Tongue (tissue), 2 donors: ENCODE measurements around the gene WDR70. TPM values are rescaled to one million over a fixed set of nuclear protein-coding genes. Genes with fewer than 3 reads are reported as not detected.
"Not testable (repeated sequence)": the region's sequence is repeated elsewhere in the genome, so short reads cannot be mapped to it uniquely, and the experiment has no call there.

Experiments used
- DNase-seq: peaks from one replicate; pipeline ENCODE4 v3.0.0-alpha.2; 2015
- total RNA-seq: library from RNA; depleted of rRNA; stranded (reverse); fragments of >200 nt; gene quantifications from one replicate; pipeline ENCODE4 v1.2.3, GENCODE V29; 2014

Gene WDR70
- total RNA-seq, 1 donor from 2014 or later = 48.6 TPM

DNA sequence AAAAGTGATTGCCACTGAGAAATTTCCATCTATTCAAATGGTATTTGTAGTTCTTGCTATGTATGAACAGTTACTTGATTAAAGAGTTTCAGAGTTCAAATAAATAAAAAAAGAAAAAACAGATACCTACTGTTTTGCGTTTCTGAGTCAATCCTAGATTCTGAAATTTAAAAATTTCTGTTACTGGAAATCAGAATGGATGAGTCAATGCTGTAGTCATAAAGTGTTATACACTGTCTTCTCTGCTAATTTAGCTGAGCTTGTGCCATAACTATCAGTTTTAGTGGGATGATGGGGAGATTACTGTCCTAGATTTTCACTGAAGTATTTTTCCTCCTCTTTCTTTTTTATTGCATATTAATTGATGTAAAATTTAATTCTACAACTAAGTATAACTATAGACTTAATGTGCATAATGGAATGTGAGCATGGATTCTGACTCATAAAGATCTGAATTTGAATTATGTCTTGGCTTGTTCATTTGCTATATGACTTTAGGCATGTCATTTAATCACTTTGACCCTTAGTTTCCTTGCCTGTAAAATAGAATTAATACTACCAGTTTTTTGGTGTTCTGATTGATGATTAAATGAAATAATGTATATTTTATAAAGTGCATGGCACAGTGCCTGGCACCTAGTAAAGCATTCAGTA is 75.4 kb downstream of the WDR70 start:
- DNase-seq = not testable (repeated sequence)

GRCh38 chr5:37463191-37464051 is 84.3 kb downstream of the WDR70 start:
- DNase-seq = peak; percentile 44

GRCh38 chr5:37464581-37464980 is 85.5 kb downstream of the WDR70 start:
- peak; percentile 24 for DNase-seq

DNA sequence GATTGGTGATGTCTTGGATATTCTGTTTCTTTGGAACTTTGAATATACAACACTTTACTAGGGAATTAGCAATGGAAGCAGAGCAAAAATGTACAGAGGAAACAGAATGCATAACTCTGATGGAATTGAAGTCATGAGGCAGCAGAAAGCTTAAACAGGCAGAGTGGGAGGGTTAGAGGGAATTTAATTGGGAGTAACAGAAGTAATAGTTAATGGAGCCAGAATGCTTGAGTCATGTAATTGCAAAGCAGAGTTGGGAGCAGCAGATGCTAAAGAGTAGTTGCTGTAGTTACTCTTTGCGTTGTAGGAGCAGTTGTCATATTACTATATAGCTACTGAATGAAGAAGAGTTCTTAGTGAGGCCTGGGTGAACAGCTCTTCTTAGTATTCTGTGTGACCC is 90.3 kb downstream of the WDR70 start:
- not testable (repeated sequence) for DNase-seq

GRCh38 chr5:37471666-37472197 is 92.6 kb downstream of the WDR70 start:
- DNase-seq = no peak

- DNase-seq = no peak
Measured at GRCh38 chr5:37477426-37477825, 98.3 kb downstream of the WDR70 start.

DNA sequence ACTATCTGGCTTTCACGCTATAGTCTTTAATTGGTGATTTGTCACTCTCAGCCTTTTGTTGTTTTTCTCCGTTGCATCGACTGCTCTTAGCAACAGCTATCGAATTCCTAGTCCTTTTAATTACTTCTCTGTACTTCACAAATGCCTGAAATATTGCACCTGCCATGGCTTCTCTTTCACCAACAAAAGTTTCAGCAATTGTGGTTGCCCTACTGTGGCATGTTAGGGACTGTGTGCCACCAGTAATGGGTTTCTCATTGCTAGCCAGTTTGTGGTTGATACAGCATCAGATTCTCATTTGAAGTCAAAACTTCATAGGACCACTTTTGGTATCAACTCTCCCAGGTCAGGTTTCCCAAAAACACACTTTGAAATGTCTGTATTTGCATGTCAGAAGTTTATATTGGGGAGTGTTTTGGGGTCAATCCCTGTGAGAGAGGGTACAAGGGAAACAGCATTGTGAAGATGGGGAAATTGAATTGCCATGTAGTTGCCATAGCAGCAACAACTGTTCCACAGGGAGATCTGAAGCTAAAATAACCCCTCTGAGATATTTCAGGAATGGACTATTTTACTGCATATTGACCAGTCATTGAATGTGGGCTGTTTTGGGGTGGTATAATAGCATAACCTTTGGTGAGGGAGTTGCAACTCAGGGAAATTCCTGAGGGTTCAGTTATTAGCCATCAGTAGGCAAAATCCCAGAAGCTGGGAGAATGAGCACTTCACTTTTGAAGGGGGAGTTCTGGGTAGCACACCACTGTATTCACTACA is 99.2 kb downstream of the WDR70 start:
- peak; percentile 11 for DNase-seq

- not testable (repeated sequence) for DNase-seq
Measured at GRCh38 chr5:37481395-37481794, 102.3 kb downstream of the WDR70 start.

DNA sequence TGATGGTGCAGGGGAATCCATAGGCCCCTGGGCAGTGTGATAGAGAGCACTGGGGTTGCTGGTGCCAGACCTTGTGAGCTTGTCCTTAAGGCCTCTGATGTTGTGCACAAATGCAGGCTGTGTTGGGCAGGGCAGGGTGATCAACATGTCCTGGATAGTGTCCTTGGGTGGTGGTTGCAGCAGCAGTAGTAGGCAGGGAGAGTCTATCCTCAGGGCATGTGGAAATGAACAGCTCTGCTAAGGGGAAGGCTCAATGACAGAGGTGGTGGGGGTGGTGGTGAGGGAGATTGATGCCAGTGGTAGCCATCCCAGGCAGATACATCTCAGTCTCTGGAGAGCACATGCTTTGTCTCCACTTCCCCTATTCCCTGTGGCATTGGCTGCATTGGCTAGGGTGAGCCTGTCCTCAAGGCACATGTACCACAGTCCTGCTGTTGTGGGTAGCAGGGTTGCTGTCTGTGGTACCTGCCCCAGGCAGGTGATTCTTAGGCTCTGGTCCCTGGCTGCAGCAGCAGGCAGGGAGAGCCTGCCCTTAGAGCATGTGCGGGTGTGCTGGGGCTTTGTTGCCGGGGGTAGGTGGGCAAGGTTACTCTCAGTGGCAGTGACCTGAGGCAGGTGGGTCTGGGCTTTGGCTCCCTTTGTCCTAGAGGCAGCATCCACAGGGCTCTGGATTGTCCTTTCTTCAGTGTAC is 111.1 kb downstream of the WDR70 start:
- no peak for DNase-seq

- no peak for DNase-seq
Measured at GRCh38 chr5:37490931-37491330, 111.8 kb downstream of the WDR70 start.

GRCh38 chr5:37492778-37493555 is 113.8 kb downstream of the WDR70 start:
- no peak for DNase-seq

DNA sequence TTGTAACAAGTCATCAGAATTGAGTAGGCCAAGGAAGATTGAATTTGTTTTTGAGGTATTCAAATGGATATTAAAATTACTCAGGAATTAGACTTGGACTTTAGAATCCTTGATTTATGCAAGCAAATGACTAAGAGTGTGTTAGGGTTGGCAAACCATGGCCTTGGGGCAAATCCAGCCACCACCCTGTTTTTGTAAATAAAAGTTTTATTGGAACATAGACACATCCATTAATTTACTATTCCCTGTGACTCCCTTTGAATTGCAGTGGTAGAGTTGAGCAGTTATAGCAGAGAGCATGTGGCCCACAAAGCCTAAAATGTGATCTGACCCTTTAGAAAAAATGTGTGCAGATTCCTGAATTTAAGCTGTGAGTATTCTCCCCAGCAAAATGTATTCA is 115.6 kb downstream of the WDR70 start:
- no peak for DNase-seq

DNA sequence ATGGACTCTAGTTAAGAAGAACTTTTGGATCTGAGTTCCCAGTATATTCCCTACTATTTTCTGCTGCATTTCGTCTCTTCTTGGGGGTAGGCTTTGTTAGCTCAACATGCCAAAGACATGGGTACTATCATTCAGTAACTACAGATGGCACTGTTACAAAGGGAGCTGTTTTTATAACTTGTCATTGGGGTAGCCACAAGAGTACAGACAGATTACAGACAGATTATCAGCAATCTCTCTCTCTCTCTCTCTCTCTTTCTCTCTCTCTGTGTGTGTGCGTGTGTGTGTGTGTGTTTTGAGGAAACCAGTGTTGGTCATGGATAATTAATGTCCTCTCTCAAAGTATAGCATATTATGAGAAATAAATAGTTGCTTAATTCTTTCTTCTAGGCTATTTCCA is 116.1 kb downstream of the WDR70 start:
- DNase-seq = no peak

DNA sequence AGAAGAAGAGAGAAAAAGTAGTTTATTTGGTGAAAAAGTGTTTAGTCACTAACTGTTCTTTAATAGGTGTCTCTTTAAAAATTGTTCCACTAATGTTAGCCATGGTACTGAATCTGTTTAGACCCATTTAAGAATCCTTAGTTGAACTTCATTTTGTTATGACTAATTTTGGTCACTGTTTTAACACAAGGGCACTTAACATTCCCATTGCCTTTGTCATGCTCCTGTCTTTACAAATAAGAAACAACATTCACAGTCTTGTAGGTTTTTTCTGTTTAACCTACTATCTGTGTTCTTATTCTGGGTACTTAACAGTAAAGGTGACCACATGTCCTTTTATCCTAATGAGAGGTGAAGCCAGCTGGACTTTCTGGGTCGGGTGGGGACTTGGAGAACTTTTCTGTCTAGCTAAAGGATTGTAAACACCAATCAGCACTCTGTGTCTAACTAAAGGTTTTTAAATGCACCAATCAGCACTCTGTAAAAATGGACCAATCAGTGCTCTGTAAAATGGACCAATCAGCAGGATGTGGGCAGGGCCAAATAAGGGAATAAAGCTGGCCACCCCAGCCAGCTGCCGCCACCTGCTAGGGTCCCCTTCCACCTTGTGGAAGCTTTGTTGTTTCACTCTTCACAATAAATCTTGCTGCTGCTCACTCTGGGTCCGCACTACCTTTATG is 116.7 kb downstream of the WDR70 start:
- DNase-seq = no peak

DNA sequence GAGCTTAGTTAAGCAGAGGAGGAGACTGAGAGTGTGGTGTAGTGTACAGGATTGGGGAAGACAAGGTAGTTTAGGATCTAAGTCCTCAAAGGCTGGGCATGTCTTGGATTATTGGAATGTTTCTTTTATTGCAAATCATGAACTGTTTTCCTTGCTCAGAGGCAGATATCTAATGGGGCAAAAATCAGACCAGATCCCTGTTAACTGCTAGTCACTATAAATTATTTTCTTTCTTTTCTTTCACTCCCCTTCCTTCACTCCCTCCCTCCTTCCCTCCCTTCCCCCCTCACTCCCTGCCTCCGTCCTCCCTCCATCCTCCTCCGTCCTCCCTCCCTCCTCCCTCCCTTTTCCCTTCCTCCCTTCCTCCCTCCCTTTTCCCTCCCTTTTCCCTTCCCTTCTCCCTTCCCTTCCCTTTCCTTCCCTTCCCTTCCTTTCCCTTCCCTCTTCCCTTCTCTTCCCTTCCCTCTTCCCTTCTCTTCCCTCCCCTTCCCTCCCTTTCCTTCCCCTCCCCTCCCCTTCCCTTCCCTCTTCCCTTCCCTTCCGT is 117.9 kb downstream of the WDR70 start:
- DNase-seq = no peak

DNA sequence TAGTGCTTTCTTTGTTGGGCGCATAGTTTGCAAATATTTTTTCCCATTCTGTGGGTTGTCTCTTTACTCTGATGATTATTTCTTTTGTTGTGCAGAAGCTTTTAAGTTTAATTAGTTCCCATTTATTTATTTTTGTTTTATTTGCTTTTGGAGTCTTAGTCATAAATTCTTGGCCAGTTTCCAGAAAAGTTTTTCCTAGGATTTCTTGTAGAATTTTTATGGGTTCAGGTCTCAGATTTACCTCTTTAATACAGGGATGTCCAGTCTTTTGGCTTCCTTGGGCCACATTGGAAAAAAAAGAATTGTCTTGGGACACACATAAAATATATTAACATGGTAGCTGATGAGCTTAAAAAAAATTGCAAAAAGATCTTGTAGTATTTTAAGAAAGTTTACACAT is 122.0 kb downstream of the WDR70 start:
- DNase-seq = no peak

GRCh38 chr5:37506241-37506640 is 127.1 kb downstream of the WDR70 start:
- no peak for DNase-seq

GRCh38 chr5:37506722-37507121 is 127.6 kb downstream of the WDR70 start:
- no peak for DNase-seq

GRCh38 chr5:37511646-37512045 is 132.5 kb downstream of the WDR70 start:
- no peak for DNase-seq

- no peak for DNase-seq
Measured at GRCh38 chr5:37514946-37515345, 135.8 kb downstream of the WDR70 start.
